IMR-90 (cell line): ENCODE results near the gene ZSCAN5B. TPM values are rescaled to one million over a fixed set of nuclear protein-coding genes. Genes with fewer than 3 reads are reported as not detected.

Source experiments
- ATAC-seq: fragments of 200-7000 bp; cut with Tn5 transposase; 2 replicates; pipeline ENCODE4 v1.9.1; 2020; ENCODE audit warnings: low read depth, mild to moderate bottlenecking, moderate library complexity
- BruUV-seq: library from RNA; stranded (reverse); fragments of 400-500 nt; replicated peaks from 2 replicates; lab custom pipeline; 2021; lab: Mats Ljungman, UMichigan
- CTCF ChIA-PET: fragments of 300-600 bp; formaldehyde crosslinking; extraction: SDS; loops from one replicate; lab custom pipeline; 2021; ENCODE audit warnings: antibody characterized with exemption; lab: Yijun Ruan, JAX
- POLR2A ChIA-PET: fragments of 300-600 bp; sonication (Branson Sonifier 250); formaldehyde crosslinking; loops from one replicate; lab custom pipeline; 2022; ENCODE audit warnings: antibody characterized with exemption; ENCODE audit not compliant: unreplicated experiment; lab: Charles Lee
- DNase-seq: peaks from one replicate; pipeline ENCODE4 v3.0.0; 2013
- H2AFZ ChIP-seq: replicated peaks from 2 replicates; pipeline ENCODE3; 2013; ENCODE audit warnings: low read length, mild to moderate bottlenecking; ENCODE audit not compliant: poor library complexity
- H2AK5ac ChIP-seq: 2 replicates; pipeline ENCODE4 v1.6.1; 2013; ENCODE audit warnings: low read depth, low read length, inconsistent platforms
- H2AK9ac ChIP-seq: replicated peaks from 2 replicates; pipeline ENCODE3; 2013; ENCODE audit warnings: mild to moderate bottlenecking, low read depth, low read length, moderate library complexity; ENCODE audit not compliant: poor library complexity
- H2BK120ac ChIP-seq: 2 replicates; pipeline ENCODE4 v1.6.1; 2013; ENCODE audit warnings: low read depth, low read length, inconsistent platforms
- H2BK15ac ChIP-seq: 3 replicates; pipeline ENCODE4 v1.6.1; 2013; ENCODE audit warnings: low read depth, low read length, inconsistent platforms
- H2BK20ac ChIP-seq: 2 replicates; pipeline ENCODE4 v1.6.1; 2013; ENCODE audit warnings: low read depth, mild to moderate bottlenecking, inconsistent platforms, low read length, moderate library complexity
- H2BK5ac ChIP-seq: 2 replicates; pipeline ENCODE4 v1.6.1; 2013; ENCODE audit warnings: mild to moderate bottlenecking, low read depth, low read length, inconsistent platforms; ENCODE audit not compliant: poor library complexity, severe bottlenecking
- H3K14ac ChIP-seq: replicated peaks from 2 replicates; pipeline ENCODE4 v1.6.1; 2013; ENCODE audit warnings: low read depth, low read length, inconsistent platforms
- H3K18ac ChIP-seq: 2 replicates; pipeline ENCODE4 v1.6.1; 2013; ENCODE audit warnings: low read depth, low read length, control low read depth
- H3K23ac ChIP-seq: 2 replicates; pipeline ENCODE4 v1.6.1; 2013; ENCODE audit warnings: low read depth, low read length, inconsistent platforms
- H3K27ac ChIP-seq: 2 replicates; pipeline ENCODE4 v1.5.1; 2013; ENCODE audit warnings: mild to moderate bottlenecking, control low read depth, low read length; ENCODE audit not compliant: insufficient read depth
- H3K27me3 ChIP-seq: 2 replicates; pipeline ENCODE4 v1.6.1; 2013; ENCODE audit warnings: low read length; ENCODE audit not compliant: control insufficient read depth, insufficient read depth
- H3K36me3 ChIP-seq: 2 replicates; pipeline ENCODE4 v1.6.1; 2013; ENCODE audit warnings: low read length, mixed read lengths; ENCODE audit not compliant: control insufficient read depth, insufficient read depth
- H3K4ac ChIP-seq: 2 replicates; pipeline ENCODE4 v1.6.1; 2013; ENCODE audit warnings: low read depth, low read length, inconsistent platforms
- H3K4me1 ChIP-seq: 2 replicates; pipeline ENCODE4 v1.6.1; 2013; ENCODE audit warnings: low read length, mixed read lengths; ENCODE audit not compliant: control insufficient read depth, insufficient read depth
- H3K4me2 ChIP-seq: 2 replicates; pipeline ENCODE4 v1.6.1; 2013; ENCODE audit warnings: low read depth, mild to moderate bottlenecking, control low read depth, low read length, moderate library complexity
- H3K4me3 ChIP-seq: 2 replicates; pipeline ENCODE4 v1.5.1; 2013; ENCODE audit warnings: low read depth, mild to moderate bottlenecking, control low read depth, low read length, moderate library complexity; ENCODE audit not compliant: insufficient read depth
- H3K56ac ChIP-seq: 2 replicates; pipeline ENCODE4 v1.6.1; 2013; ENCODE audit warnings: low read length, inconsistent platforms; ENCODE audit not compliant: insufficient read depth; ENCODE audit errors: extremely low read depth
- H3K79me1 ChIP-seq, 2 experiments: 2 replicates each; pipeline ENCODE4 v1.6.1; 2013; ENCODE audit warnings: low read length in 2 of 2, inconsistent platforms in 1 of 2, low read depth in 1 of 2
- H3K9ac ChIP-seq: 2 replicates; pipeline ENCODE4 v1.6.1; 2013; ENCODE audit warnings: low read depth, low read length, control low read depth
- H3K9me1 ChIP-seq: 2 replicates; pipeline ENCODE4 v1.6.1; 2013; ENCODE audit warnings: low read length, inconsistent platforms; ENCODE audit not compliant: insufficient read depth
- H3K9me3 ChIP-seq: 2 replicates; pipeline ENCODE4 v1.6.1; 2013; ENCODE audit warnings: low read length; ENCODE audit not compliant: control insufficient read depth, insufficient read depth
- H4K20me1 ChIP-seq: 2 replicates; pipeline ENCODE4 v1.6.1; 2013; ENCODE audit warnings: low read length, inconsistent platforms; ENCODE audit not compliant: insufficient read depth
- H4K5ac ChIP-seq: 2 replicates; pipeline ENCODE4 v1.6.1; 2013; ENCODE audit warnings: mild to moderate bottlenecking, low read depth, low read length, control low read depth
- H4K8ac ChIP-seq, 2 experiments: 2 replicates each; pipeline ENCODE4 v1.6.1; 2013; ENCODE audit warnings: low read depth in 2 of 2, low read length in 2 of 2, control low read depth in 1 of 2, inconsistent platforms in 1 of 2
- H4K91ac ChIP-seq: 2 replicates; pipeline ENCODE4 v1.6.1; 2013; ENCODE audit warnings: low read depth, low read length, inconsistent platforms; ENCODE audit not compliant: insufficient read depth
- BHLHE40 ChIP-seq: fragments of 150-350 bp; IDR thresholded peaks from 2 replicates; pipeline ENCODE4 v1.6.1; 2016; ENCODE audit warnings: mild to moderate bottlenecking, low read depth, low read length
- CEBPB ChIP-seq: IDR thresholded peaks from 2 replicates; pipeline ENCODE4 v1.6.1; 2012; ENCODE audit warnings: low read depth, low read length, improper control_type of control experiment
- CHD1 ChIP-seq: IDR thresholded peaks from 2 replicates; pipeline ENCODE4 v1.6.1; 2012; ENCODE audit warnings: low read depth, low read length, improper control_type of control experiment
- MAFK ChIP-seq: IDR thresholded peaks from 2 replicates; pipeline ENCODE4 v1.6.1; 2012; ENCODE audit warnings: low read depth, low read length, improper control_type of control experiment
- MAZ ChIP-seq: IDR thresholded peaks from 2 replicates; pipeline ENCODE4 v1.6.1; 2012; ENCODE audit warnings: low read depth, mild to moderate bottlenecking, low read length, improper control_type of control experiment, moderate library complexity, borderline replicate concordance
- POLR2A ChIP-seq: IDR thresholded peaks from 2 replicates; pipeline ENCODE4 v1.6.1; 2012; ENCODE audit warnings: mild to moderate bottlenecking, low read depth, low read length
- RAD21 ChIP-seq: IDR thresholded peaks from 2 replicates; pipeline ENCODE4 v1.6.1; 2012; ENCODE audit warnings: low read length, improper control_type of control experiment
- RCOR1 ChIP-seq: IDR thresholded peaks from 2 replicates; pipeline ENCODE4 v1.6.1; 2012; ENCODE audit warnings: mild to moderate bottlenecking, low read length, improper control_type of control experiment; ENCODE audit not compliant: insufficient replicate concordance
- WGBS, 2 experiments: methylation state at CpG; one replicate each; pipeline versions ENCODE4 v1.1.5 to v1.1.7; 2013; ENCODE audit warnings: missing lambda C conversion rate in 2 of 2; ENCODE audit not compliant: insufficient read length in 1 of 2; ENCODE audit errors: extremely low coverage in 2 of 2; 5-methylcytosine and 5-hydroxymethylcytosine counted together
- dilution Hi-C: fragments of 300-500 bp; cut with HindIII; formaldehyde crosslinking; loops from one replicate; pipeline ENCODE4 v1.14.3; 2018; ENCODE audit warnings: low sequenced_read_pairs; ENCODE audit not compliant: unreplicated experiment
- in situ Hi-C: fragments of 300-500 bp; cut with MboI; formaldehyde crosslinking; loops from 3 replicates; pipeline ENCODE4 v1.14.3; 2019; ENCODE audit warnings: low sequenced_read_pairs, inconsistent platforms, mixed read lengths
- intact Hi-C: fragments of 100-400 bp; cut with micrococcal nuclease; formaldehyde crosslinking; loops from 2 replicates; pipeline ENCODE4 v1.10.0; 2022
- polyA plus RNA-seq, 3 experiments: library from polyadenylated mRNA; depleted of rRNA; stranded (reverse); fragments of >200 nt; gene quantifications; 2 replicates each; pipeline ENCODE4 v1.2.3, GENCODE V29; 2012; ENCODE audit warnings: low replicate concordance in 1 of 3
- total RNA-seq: library from RNA; depleted of rRNA; stranded (reverse); fragments of >200 nt; gene quantifications from 2 replicates; pipeline ENCODE4 v1.2.3, GENCODE V29; 2012
- TF ChIP-seq, protein P1 (sequence below): fragments of 150-350 bp; IDR thresholded peaks from 2 replicates; pipeline ENCODE4 v1.6.1; 2017; ENCODE audit warnings: mild to moderate bottlenecking, antibody characterized with exemption, low read length, low read depth
- TF ChIP-seq, protein P2 (sequence below): conservative IDR thresholded peaks from 2 replicates; pipeline ENCODE4 v1.5.1; 2012; ENCODE audit warnings: mild to moderate bottlenecking, low read depth, low read length, improper control_type of control experiment

Gene ZSCAN5B
- total and polyA plus RNA-seq, 2 of the 4 experiments (the other 2 are of a cell fraction): not detected

DNA sequence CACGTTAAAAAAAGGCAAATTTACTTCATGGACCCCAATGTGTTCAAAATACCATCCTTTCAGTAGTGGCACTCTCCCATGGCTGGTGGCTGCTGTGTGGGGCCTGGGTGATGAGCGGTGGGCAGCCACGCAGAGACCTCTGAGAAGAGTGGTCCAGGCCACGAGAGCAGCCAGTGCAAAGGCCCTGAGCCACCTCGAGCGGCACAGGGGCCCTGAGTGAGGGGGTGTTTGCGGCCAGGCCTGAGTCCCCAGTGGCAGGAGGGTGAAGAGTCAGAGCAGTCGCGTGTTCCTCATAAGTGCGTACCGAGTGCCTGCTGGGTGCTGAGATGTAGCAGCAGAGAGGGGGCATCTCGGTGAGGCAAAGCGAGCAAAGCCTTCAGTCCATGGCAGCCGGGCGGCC is 49.5 kb downstream of the ZSCAN5B start:
- Histone ChIP-seq H4K8ac (no peak overlapping the region), H4K20me1 (peaks cover 17% of the 10 kb centered on the region), H3K27ac (no peak overlapping the region), H3K36me3 (peaks cover 29% of the 10 kb centered on the region), H3K56ac (no peak overlapping the region), H3K4ac (no peak overlapping the region), H3K14ac (no peak overlapping the region), H3K23ac (no peak overlapping the region), H3K79me1 (peaks cover 22 to 41% of the 10 kb centered on the region in 2 experiments), H3K4me3 (no peak overlapping the region), H4K5ac (no peak overlapping the region), H2BK15ac (no peak overlapping the region), H2AK9ac (no peak overlapping the region), H4K91ac (no peak overlapping the region), H2BK5ac (no peak overlapping the region), H3K9ac (no peak overlapping the region), H2AK5ac (no peak overlapping the region), H2AFZ (no peak overlapping the region), H2BK120ac (no peak overlapping the region), H3K18ac (no peak overlapping the region), H3K9me3 (no peaks in the 10 kb centered on the region), H3K4me1 (peaks cover 4% of the 10 kb centered on the region; the same call in 1 of the 2 replicates), H2BK20ac (no peak overlapping the region), H3K4me2 (no peak overlapping the region), H3K9me1 (peaks cover 13% of the 10 kb centered on the region; the same call in 1 of the 2 replicates), H3K27me3 (no peaks in the 10 kb centered on the region)
- no TSS peak for BruUV-seq
- TF ChIP-seq, protein P1, sequence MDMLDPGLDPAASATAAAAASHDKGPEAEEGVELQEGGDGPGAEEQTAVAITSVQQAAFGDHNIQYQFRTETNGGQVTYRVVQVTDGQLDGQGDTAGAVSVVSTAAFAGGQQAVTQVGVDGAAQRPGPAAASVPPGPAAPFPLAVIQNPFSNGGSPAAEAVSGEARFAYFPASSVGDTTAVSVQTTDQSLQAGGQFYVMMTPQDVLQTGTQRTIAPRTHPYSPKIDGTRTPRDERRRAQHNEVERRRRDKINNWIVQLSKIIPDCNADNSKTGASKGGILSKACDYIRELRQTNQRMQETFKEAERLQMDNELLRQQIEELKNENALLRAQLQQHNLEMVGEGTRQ: no peak
- TF ChIP-seq RCOR1 (no peak), RAD21 (no peak), POLR2A (no peak), CHD1 (no peak), BHLHE40 (no peak), MAFK (no peak), CEBPB (no peak), MAZ (no peak)
- TF ChIP-seq, protein P2, sequence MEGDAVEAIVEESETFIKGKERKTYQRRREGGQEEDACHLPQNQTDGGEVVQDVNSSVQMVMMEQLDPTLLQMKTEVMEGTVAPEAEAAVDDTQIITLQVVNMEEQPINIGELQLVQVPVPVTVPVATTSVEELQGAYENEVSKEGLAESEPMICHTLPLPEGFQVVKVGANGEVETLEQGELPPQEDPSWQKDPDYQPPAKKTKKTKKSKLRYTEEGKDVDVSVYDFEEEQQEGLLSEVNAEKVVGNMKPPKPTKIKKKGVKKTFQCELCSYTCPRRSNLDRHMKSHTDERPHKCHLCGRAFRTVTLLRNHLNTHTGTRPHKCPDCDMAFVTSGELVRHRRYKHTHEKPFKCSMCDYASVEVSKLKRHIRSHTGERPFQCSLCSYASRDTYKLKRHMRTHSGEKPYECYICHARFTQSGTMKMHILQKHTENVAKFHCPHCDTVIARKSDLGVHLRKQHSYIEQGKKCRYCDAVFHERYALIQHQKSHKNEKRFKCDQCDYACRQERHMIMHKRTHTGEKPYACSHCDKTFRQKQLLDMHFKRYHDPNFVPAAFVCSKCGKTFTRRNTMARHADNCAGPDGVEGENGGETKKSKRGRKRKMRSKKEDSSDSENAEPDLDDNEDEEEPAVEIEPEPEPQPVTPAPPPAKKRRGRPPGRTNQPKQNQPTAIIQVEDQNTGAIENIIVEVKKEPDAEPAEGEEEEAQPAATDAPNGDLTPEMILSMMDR: no peak
- DNase-seq (no peak), ATAC-seq (no peak)
- in situ Hi-C loops (loop anchor here (25.0 kb wide), 2 partner anchors 461 to 1686 kb away; partner anchors contain the start of genes CDC42EP5, EPN1 and LENG9), intact Hi-C loops (no loop called here), dilution Hi-C loops (no loop called here)
- POLR2A ChIA-PET: no interaction called here
- 93% methylated on average over 5 of the region's 15 CpGs; no CpG with 5 or more reads in 1 of the 2 experiments for WGBS, 2 experiments
- CTCF ChIA-PET: no interaction called here
